HG02852 (cell line): Measurements from ENCODE around the gene RABGGTA.
"Not testable (repeated sequence)": the region's sequence is repeated elsewhere in the genome, so short reads cannot be mapped to it uniquely, and the experiment has no call there.

Source experiments
- ATAC-seq: cut with Tn5 transposase; IDR thresholded peaks from one replicate; pipeline ENCODE4 v1.9.1; 2021; ENCODE audit warnings: mild to moderate bottlenecking, moderate library complexity; ENCODE audit not compliant: unreplicated experiment

The RABGGTA gene

DNA sequence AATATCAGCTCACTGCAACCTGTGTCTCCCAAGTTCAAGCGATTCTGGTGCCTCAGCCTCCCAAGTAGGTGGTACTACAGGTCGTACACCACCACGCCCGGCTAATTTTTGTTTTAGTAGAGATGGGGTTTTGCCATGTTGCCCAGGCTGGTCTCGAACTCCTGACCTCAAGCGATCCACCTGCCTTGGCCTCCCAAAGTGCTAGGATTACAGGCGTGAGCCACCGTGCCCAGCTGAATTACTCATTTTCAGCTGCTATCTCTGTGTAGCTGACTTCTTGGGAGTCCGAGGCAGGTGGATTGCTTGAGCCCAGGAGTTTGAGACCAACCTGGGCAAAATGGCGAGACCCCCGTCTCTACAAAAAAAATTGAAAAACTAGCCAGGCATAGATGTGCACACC is 26.0 kb downstream of the RABGGTA start:
- not testable (repeated sequence) for ATAC-seq

- no peak for ATAC-seq
Measured at GRCh38 chr14:24243336-24243836, 28.0 kb downstream of the RABGGTA start.

DNA sequence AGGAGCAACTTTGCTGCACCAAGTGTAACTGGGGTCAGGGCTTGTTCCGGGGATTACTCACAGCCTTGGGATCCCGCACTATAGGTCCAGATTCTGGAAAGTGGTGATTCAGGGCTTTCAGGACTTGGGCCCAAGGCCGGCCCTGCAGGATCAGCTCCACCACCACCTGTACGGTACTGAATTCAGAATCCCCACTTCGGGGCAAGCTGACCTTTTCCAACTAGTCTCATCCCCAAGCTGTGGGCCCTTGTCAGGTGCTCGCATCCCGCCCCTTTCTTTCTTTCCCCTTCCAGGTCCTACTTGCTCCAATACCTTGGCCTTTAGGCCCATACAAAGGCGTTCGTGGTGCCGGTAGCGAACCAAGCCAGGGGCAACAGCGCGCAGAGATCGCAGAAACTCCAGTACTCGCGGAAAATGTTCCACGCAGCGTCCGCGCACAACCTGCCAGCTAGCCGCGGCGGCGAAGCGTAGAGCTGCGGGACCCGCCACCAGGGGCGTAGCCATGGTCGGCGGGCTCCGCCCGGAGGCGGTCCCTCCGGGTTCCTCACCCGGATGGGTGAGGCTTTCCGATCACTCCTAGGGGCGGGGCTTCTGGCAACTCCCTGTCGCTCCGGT is 29.5 kb downstream of the RABGGTA start:
- peak; percentile 84 for ATAC-seq

- no peak for ATAC-seq
Measured at GRCh38 chr14:24240110-24240918, 31.1 kb downstream of the RABGGTA start.

DNA sequence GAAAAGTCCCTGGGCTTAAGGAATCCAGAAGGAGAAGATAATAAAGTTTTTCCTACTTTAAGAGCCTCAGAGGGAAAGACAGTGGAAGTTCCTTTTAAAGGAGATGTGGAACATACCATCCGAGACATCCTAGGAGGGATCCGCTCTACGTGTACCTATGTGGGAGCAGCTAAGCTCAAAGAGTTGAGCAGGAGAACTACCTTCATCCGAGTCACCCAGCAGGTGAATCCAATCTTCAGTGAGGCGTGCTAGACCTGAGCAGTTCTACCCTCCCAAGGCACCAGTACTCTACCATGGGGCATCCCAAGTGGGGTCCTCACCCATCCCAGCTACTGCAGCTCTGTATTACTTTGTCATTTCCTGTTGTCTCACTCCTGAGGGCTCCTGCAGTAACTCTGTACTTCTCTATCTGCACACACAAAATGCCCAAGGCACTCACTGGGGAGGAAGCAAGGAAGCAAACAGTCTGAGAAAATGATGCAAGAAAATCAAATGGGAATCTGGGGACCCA is 32.8 kb downstream of the RABGGTA start:
- no peak for ATAC-seq

DNA sequence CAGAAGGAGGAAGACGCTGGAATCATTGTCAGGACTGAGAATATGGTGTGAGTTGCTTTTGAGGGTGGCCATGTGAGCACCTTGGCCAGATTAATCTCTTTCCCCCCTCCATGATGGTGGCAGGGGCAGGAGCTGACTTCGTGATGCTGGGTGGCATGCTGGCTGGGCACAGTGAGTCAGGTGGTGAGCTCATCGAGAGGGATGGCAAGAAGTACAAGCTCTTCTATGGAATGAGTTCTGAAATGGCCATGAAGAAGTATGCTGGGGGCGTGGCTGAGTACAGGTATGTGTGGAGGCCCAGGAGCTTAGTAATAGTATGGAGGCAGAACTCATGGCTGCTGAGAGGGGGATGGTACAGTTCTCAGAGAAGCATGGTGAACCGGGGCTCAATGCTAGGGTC is 33.3 kb downstream of the RABGGTA start:
- ATAC-seq = no peak

GRCh38 chr14:24237463-24237955 is 33.9 kb downstream of the RABGGTA start:
- no peak for ATAC-seq

DNA sequence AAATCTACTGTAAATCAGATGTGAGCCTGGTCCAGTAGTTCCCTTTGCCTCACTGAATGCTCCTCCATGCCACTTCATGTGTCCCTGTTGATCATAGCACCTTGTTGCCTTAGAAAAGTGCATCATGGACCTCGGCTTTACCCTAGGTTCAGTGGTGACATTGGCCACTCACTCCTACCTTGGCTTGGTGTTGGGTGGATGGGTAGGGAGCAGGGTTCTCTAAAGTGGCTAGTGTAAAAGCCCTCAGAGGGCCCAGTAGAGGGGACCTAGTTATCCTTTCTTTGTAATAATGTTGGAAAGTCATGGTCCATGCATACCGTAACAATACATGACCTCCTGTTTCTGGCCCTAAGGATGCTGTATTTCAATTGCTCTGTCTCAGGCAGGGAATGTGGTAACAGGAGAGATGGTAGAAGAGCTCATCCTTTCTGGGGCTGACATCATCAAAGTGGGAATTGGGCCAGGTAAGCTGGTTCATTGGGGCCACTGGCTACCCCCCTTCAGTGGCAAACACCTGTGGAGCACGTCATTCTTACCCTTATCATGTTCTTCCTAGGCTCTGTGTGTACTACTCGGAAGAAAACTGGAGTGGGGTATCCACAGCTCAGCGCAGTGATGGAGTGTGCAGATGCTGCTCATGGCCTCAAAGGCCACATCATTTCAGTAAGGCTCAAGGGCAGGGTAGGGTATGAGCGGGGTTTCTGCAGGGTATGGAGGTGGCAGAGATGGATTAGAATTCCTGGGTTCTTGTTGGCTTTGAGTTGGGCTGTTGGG is 34.5 kb downstream of the RABGGTA start:
- ATAC-seq = no peak

DNA sequence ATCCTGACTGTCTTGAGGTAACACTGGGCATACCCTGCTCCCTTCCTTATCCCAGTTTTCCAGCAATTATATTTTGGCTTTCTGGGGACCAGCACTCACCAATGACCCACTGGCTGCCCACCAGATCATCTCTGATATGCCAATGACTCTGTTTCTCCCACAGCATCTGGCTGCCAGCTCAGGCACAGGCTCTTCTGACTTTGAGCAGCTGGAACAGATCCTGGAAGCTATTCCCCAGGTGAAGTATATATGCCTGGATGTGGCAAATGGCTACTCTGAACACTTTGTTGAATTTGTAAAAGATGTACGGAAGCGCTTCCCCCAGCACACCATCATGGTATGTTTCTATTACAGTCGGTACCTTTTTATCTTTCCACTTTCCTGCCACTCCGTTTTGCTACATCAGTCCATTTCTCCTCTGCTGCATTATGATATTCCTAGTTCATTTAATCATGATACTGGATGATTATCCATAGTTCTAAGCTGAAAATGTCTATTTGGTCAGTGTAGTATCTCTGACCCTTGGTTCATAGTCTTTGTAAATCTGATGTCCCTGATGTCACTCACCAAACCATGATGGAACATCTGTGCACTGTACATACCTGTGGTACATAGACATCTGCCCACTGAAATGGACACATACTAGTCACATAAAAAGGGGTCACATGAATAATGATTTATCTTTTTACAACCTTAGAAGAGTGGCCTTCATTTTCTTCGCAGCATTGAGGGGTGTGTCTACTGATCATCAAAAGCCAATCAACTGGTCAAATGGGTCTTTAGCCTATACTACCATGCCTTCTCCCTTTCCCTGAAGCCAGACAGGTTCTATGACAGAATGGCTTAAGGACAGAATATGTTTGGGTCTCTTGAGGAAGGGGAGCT is 35.4 kb downstream of the RABGGTA start:
- ATAC-seq = no peak

DNA sequence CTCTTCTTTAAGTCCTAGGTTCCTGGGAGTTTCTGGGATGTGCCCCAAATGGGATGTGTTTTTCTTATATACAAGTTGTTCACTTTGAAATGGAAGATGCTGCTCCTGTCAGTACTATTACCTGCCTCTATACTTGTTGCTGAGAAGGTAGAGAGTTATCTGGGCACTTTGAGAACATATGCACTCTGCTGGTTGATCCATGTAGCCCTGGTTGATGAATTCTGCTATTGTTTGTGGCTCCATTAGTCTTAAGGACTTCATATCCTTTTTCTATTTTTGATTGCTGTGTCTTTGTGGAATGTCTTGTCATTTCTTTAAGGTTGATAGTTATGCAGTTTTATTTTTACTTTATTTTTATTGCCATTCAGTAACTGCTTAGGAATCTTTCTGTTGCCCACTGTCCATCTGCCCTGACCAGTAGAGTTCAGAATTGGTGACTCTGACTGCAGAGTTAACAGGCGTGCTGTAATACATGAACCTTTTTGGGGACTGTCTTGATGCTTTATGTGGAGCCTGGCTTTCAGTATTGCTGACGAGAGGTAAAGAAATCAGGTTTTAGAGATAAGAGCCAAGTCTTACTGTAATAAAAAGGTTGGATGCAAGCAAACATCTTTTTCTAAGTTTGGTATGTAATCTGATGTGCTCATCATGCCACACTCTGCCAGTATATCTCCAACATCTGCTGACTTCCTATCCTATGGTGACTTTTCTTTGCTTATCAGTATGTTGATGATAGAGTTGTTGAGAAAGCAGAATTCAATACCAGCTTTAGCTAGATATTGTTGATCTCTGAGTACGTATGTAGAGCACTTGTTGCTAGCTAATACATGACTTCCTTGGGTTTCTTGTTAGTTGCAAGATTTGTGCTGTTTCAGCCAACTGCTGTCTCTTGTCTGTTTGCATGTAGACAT is 37.0 kb downstream of the RABGGTA start:
- no peak for ATAC-seq

DNA sequence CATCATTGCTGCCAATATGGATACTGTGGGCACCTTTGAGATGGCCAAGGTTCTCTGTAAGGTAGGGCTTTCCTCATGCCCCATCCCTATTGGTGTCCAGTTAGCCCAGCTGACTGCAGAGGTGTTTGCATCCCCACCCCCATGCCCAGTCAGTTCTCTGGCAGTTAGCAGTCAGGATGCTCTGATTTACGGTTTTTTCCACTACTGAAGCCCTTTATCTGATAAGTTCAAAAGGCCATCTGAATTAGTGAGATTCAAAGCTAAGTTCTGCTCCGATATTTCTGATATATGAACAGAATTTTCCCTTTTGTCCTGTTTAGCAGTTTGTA is 37.9 kb downstream of the RABGGTA start:
- ATAC-seq = no peak

- ATAC-seq = peak; percentile 60
Measured at GRCh38 chr14:24232645-24233537, 38.5 kb downstream of the RABGGTA start, which contains the start of gene GMPR2. Gene GMPR2, plus strand, starts transcription at chr14:24232929. Its CDS starts 325 bp downstream, at chr14:24233254.

GRCh38 chr14:24232121-24232644 is 39.2 kb downstream of the RABGGTA start, which contains the start of gene NEDD8:
Gene NEDD8, minus strand, starts transcription at chr14:24232367. Its CDS starts 100 bp downstream, at chr14:24232267.
- ATAC-seq = peak; percentile 72

- peak; percentile 3 for ATAC-seq
Measured at GRCh38 chr14:24231263-24232120, 39.9 kb downstream of the RABGGTA start.

DNA sequence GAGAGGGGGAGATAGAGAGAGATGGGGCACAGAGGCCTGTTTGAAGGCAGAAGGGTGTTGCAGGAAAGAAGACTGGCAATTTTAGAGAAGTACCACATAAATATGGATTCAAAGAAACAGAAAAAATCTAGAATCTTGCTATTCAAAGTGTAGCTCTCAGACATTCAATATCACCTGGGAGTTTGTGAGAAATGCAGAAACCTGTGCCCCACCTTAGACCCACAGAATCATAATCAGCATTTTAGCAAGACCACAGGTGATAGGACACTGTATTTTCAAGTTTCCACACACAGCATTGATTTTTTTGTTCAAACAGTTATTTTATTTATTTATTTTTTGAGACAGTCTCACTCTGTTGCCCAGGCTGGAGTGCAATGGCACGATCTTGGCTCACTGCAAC is 42.5 kb downstream of the RABGGTA start:
- ATAC-seq = no peak

- ATAC-seq = no peak
Measured at GRCh38 chr14:24226473-24226872, 44.9 kb downstream of the RABGGTA start.

DNA sequence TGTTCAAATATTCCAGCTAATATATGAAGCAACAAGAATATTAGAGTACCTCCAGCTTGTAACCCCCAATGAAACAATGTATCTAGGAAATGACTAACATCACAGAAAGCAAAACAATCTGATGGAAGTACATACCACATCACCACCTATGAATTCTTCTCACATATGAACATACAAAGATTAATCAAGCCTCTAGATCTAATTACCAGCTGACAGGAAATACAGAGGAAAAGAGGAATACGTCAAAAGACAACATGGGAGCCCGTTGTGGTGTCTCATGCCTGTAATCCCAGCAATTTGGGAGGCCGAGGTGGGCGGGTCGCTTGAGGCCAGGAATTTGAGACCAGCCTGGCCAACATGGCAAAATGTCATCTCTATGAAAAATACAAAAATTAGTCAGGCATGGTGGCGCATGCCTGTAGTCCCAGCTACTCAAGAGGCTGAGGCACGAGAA is 46.8 kb downstream of the RABGGTA start:
- no peak for ATAC-seq
